ENCODE measurements around the gene ZNF516. TPM values are rescaled to one million over a fixed set of nuclear protein-coding genes. Genes with fewer than 3 reads are reported as not detected.

Gene ZNF516
- total and polyA plus RNA-seq, 8 donors = 5.4 to 21.3 (median 12.7) TPM

DNA sequence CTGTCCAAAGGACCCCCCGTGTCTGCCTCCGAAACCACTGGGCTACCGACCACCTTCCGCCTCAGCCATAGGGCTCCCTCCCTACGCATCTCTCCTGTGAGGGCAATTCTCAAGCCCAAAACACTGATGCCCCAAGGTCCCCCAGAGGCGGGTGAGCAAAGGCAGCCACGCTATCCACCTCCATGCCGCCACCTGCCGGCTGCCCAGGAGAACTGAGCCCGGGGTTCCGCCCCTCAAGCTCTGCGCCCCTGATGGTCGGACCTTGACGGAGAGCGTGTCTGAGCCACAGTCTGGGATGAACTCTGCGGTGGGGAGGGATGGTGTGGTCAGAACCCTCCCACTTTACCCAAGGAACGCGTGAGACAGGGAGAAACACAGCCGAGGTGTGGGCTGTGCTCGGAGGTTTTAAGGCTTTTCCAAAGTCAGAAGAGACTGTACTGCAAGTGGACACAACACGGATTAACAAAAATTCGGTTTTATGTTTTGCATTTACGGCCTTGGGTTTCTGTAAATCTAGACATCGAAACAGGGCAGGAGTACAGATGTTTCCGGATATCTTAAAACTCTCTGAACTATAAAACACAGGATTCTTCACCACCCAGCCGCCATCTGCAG, 114.1 kb downstream of the ZNF516 start:
- Histone ChIP-seq H3K27ac (no peak overlapping the region), H3K4me1 (no peaks in the 10 kb centered on the region), H3K27me3 (no peaks in the 10 kb centered on the region), H3K36me3 (peaks cover 0 to 13% (median 5%) of the 10 kb centered on the region in 3 donors), H3K9me3 (no peaks in the 10 kb centered on the region), H3K4me3 (no peak overlapping the region)
- no peak for DNase-seq
- WGBS, 2 donors = 82 to 83% methylated on average over 26 of the region's 26 CpGs
- intact Hi-C loops (cut with DNase I) = no loop called here
- TF ChIP-seq, protein P1, sequence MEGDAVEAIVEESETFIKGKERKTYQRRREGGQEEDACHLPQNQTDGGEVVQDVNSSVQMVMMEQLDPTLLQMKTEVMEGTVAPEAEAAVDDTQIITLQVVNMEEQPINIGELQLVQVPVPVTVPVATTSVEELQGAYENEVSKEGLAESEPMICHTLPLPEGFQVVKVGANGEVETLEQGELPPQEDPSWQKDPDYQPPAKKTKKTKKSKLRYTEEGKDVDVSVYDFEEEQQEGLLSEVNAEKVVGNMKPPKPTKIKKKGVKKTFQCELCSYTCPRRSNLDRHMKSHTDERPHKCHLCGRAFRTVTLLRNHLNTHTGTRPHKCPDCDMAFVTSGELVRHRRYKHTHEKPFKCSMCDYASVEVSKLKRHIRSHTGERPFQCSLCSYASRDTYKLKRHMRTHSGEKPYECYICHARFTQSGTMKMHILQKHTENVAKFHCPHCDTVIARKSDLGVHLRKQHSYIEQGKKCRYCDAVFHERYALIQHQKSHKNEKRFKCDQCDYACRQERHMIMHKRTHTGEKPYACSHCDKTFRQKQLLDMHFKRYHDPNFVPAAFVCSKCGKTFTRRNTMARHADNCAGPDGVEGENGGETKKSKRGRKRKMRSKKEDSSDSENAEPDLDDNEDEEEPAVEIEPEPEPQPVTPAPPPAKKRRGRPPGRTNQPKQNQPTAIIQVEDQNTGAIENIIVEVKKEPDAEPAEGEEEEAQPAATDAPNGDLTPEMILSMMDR (IDR thresholded peaks at IDR 0.05) = no peak
- no peak for FAIRE-seq
- peak in 1 of 4 donors; percentile 17 for ATAC-seq

DNA sequence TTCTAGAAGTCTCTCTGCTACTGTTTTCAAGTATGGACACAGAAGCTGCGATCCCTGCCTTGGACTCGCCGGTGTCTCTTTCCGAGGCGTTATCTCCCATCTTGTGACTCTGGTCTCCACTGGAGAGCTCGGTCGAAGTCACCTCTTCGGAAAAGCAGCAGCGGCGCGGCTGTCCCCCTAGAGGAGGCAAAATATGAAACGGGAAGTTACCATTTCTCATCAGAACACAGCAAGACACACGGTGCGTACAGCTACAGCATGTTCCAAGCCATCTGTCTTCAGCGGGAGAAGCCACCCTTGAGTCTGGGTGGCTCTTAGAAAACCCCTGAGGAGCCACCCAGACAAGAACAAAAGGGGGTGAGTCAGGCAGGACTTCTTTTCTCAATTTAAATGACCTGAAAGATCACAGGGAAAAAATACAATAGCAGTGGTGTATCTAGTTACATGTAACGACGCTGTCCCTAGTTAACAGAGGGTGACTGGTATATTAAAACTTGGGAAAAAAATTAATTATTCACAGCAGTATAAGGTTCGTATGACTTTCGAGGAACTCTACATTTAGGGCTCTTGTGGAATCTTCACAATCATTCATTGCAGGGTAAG, 114.8 kb downstream of the ZNF516 start:
- Histone ChIP-seq H3K36me3 (peaks cover 0 to 13% (median 5%) of the 10 kb centered on the region in 3 donors), H3K27ac (no peak overlapping the region), H3K9me3 (no peaks in the 10 kb centered on the region), H3K4me1 (no peaks in the 10 kb centered on the region), H3K4me3 (no peak overlapping the region), H3K27me3 (no peaks in the 10 kb centered on the region)
- TF ChIP-seq, protein P1 (IDR thresholded peaks at IDR 0.05) = no peak
- 89 to 91% methylated on average over 19 of the region's 19 CpGs for WGBS, 2 donors
- DNase-seq (no peak), FAIRE-seq (no peak), ATAC-seq (no peak)
- intact Hi-C loops (cut with DNase I) = no loop called here

- ATAC-seq (no peak), DNase-seq (no peak), FAIRE-seq (no peak)
- no peak overlapping the region for H3K4me3 ChIP-seq
- H3K4me1 ChIP-seq = no peaks in the 10 kb centered on the region
- H3K27me3 ChIP-seq = no peaks in the 10 kb centered on the region
- TF ChIP-seq, protein P1 (IDR thresholded peaks at IDR 0.05) = no peak
- 97 to 98% methylated on average over 44 to 53 of the region's 53 CpGs for WGBS, 2 donors
- H3K9me3 ChIP-seq = no peaks in the 10 kb centered on the region
- H3K36me3 ChIP-seq = peaks cover 0 to 13% (median 5%) of the 10 kb centered on the region in 3 donors
- no peak overlapping the region for H3K27ac ChIP-seq
- intact Hi-C loops (cut with DNase I) = no loop called here
Observed at GRCh38 chr18:76379226-76380126, 115.6 kb downstream of the ZNF516 start.

DNA sequence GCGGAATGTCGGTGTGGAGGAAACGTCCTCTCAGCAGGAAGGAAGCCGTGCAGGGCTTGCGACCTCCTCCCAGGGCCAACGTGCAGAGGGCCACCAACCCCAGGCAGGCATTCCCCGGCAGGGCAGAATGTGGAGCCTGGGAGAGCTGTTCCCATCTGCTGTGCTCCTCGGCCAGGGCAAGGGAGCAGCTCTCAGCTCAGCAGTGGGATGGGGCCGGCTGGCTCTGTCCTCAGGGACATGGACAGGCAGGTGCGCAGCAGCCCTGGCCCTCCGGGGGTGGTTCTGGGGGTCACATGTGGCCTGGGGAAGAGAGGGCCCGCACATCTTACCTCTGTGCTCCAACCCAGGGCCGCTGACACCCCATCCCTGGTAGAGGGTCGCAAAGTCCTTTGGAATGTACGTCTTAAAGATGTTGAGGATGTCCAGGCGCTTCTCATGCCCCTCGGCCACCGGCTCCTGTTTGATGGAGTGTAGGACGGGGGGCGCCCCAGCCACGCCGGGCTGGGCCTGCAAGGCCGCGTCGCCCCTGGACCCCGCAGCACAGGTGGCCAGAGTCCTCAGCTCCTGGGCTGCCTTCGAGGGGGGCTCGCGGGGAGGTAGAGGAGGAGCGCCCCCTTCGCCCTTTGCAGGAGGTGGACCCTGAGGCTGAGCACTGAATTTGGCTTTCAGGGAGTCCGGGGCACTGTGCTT, 116.4 kb downstream of the ZNF516 start:
- Histone ChIP-seq H3K9me3 (no peaks in the 10 kb centered on the region), H3K36me3 (peaks cover 0 to 13% (median 5%) of the 10 kb centered on the region in 3 donors), H3K4me1 (no peaks in the 10 kb centered on the region), H3K27me3 (no peaks in the 10 kb centered on the region), H3K4me3 (no peak overlapping the region), H3K27ac (no peak overlapping the region)
- TF ChIP-seq, protein P1 (IDR thresholded peaks at IDR 0.05) = no peak
- DNase-seq (no peak), ATAC-seq (no peak), FAIRE-seq (no peak)
- 94 to 95% methylated on average over 32 of the region's 32 CpGs for WGBS, 2 donors
- intact Hi-C loops (cut with DNase I) = no loop called here
